Stimulated activated effector memory CD8-positive, alpha-beta T cell treated with anti-CD3 and anti-CD28 coated beads, Interleukin-12 subunit alpha, Interleukin-12 subunit beta, amount 100 ng/mL, for 72 hours (primary cell): ENCODE measurements around the gene TNNT2.

Source experiments
- ATAC-seq: fragments of 150-1000 bp; cut with Tn5 transposase; 2 replicates; pipeline ENCODE4 v1.10.0; 2021
- DNase-seq, 2 donors: peaks; one replicate each; pipeline ENCODE4 v3.0.0; 2021 to 2022; ENCODE audit warnings: low spot score in 2 of 2
- H3K27ac Mint-ChIP-seq: one replicate; pipeline ENCODE4 v1.8.0; 2022; ENCODE audit warnings: mild to moderate bottlenecking, mixed read lengths
- H3K36me3 Mint-ChIP-seq: one replicate; pipeline ENCODE4 v1.8.0; 2022; ENCODE audit warnings: mild to moderate bottlenecking, mixed read lengths
- H3K4me1 Mint-ChIP-seq: one replicate; pipeline ENCODE4 v1.8.0; 2022; ENCODE audit warnings: mixed read lengths
- H3K4me3 Mint-ChIP-seq: one replicate; pipeline ENCODE4 v1.8.0; 2022; ENCODE audit warnings: mild to moderate bottlenecking, mixed read lengths
- H3K9me3 Mint-ChIP-seq: one replicate; pipeline ENCODE4 v1.8.0; 2022; ENCODE audit warnings: mixed read lengths

The TNNT2 gene

DNA sequence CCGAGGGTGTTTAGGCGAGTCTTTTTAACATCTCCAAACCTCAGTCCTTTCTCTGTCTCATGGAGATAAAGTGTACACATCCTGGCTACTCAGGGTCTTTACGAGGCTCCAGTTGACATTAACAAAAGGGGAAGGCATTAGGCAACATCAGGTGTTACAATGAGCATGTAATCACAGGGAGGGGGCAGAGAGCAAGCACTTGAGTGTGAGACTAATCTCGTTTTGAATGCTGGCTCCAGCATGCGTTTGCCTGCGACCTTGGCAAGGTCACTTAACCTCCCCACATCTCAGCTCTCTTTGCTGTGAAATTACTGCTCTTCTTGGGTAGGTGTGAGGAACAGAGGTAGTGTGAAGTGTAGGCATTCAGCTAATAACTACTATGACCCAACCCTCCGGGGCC, 3.1 kb downstream of the TNNT2 start:
- ATAC-seq (no peak), DNase-seq (no peak)
- peaks cover 5% of the 10 kb centered on the region for H3K4me1 Mint-ChIP-seq
- H3K4me3 Mint-ChIP-seq: no peak overlapping the region
- H3K27ac Mint-ChIP-seq: no peak overlapping the region
- H3K9me3 Mint-ChIP-seq: no peaks in the 10 kb centered on the region
- H3K36me3 Mint-ChIP-seq: no peaks in the 10 kb centered on the region

DNA sequence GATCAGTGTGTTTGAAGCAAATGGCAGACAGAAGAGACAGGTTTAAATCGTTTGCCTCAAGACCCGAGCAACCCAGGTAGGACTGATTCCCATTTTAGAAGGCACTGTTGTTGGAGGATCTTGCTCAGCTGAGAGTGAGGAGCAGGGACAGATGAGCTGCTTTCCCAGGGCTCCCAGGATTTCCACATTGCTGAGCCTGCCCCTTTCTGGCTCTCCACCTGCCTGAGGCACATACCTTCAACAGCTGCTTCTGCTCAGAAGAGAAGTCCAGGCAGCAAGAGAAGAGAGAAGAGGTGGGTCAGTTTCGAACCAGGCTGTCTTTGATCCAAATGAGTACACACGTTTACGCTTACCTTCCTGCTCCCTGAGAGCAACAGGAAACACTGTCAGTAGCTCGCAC, 5.7 kb downstream of the TNNT2 start:
- no peaks in the 10 kb centered on the region for H3K36me3 Mint-ChIP-seq
- DNase-seq (no peak), ATAC-seq (no peak)
- H3K9me3 Mint-ChIP-seq: no peaks in the 10 kb centered on the region
- no peaks in the 10 kb centered on the region for H3K4me1 Mint-ChIP-seq
- no peak overlapping the region for H3K4me3 Mint-ChIP-seq
- H3K27ac Mint-ChIP-seq: no peak overlapping the region

DNA sequence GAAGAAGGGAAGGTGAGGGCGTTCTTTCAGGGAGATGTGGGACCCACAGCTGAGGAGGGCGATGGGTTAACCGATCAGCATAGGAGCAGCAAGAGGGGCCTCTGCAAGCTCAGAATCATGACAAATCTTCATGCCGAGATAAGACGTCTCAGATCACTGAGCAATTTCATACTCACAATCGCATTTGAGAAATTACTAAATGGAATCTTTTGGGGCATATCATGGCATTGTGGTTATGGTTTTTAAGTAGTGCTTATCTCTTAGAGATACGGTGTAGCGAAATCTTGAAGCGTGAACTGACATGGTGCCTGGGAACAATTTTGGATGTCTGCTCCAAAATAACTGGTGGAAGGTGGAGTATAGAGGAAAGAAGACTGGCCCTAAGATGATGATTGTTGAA, 6.2 kb downstream of the TNNT2 start:
- H3K4me3 Mint-ChIP-seq: no peak overlapping the region
- no peak for ATAC-seq
- no peak for DNase-seq
- H3K27ac Mint-ChIP-seq: no peak overlapping the region
- no peaks in the 10 kb centered on the region for H3K4me1 Mint-ChIP-seq
- no peaks in the 10 kb centered on the region for H3K36me3 Mint-ChIP-seq
- no peaks in the 10 kb centered on the region for H3K9me3 Mint-ChIP-seq

DNA sequence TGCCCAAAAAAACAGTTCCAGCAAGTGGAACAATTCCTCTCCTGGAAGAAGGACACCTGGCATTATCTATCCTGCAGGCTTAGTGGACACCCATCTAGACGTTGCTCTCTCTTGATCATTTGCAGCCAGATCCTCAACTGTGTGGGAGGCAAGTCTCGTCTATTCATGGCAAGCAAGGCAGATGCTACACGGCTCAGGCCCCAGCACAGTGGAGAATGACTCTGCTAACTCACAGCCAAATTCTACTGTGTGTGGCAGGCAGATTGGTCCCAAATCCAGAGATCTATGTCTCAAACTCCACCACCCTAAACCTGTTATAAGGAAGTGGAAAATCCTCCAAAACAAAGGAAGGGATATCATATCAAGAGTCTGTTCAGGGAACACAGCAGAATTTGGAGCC, 7.0 kb downstream of the TNNT2 start:
- H3K36me3 Mint-ChIP-seq: no peaks in the 10 kb centered on the region
- no peaks in the 10 kb centered on the region for H3K4me1 Mint-ChIP-seq
- ATAC-seq (no peak), DNase-seq (no peak)
- no peak overlapping the region for H3K4me3 Mint-ChIP-seq
- H3K27ac Mint-ChIP-seq: no peak overlapping the region
- no peaks in the 10 kb centered on the region for H3K9me3 Mint-ChIP-seq

DNA sequence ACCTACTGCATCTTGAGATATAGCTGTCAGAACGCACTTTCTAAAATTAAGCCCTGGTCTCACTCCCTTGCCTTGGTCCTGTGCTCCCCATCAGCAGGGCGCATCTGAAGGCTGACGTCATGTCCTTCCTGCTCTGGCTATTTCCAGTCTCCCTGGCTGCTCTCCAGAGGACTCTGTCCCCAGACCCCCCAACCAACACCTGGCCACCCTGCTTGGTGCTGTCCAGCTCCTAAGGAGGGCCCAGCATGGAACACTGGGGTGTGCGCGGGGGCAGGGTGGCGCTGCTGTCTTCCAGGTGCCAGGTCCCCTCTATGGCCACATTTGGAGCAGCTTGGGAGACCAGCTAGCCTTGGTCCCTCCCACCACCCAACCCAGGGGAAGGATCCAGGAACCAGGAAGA, 8.3 kb downstream of the TNNT2 start:
- H3K27ac Mint-ChIP-seq: no peak overlapping the region
- ATAC-seq (no peak), DNase-seq (no peak)
- no peaks in the 10 kb centered on the region for H3K36me3 Mint-ChIP-seq
- H3K4me1 Mint-ChIP-seq: no peaks in the 10 kb centered on the region
- H3K4me3 Mint-ChIP-seq: no peak overlapping the region
- no peaks in the 10 kb centered on the region for H3K9me3 Mint-ChIP-seq

DNA sequence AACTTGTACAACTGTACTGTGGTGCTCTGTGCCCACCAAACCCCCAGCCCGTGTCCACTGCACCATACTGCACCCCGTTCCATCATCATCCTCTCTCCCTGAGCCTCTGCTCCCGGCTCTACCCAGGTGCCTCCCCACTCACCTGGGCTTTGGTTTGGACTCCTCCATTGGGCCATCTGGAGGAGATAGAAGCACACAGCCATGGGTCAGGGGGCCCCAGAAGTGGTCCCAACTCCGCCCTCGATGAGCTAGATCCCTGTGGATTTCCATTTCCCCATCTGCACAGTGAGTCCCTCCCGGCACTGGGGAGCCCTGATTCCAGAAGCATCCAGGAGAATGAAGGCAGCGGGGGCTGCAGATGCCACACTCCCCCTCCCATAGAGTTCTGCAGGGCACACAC, 10.8 kb downstream of the TNNT2 start:
- DNase-seq: no peak
- no peaks in the 10 kb centered on the region for H3K4me1 Mint-ChIP-seq
- ATAC-seq: no peak
- no peak overlapping the region for H3K4me3 Mint-ChIP-seq
- H3K27ac Mint-ChIP-seq: no peak overlapping the region
- no peaks in the 10 kb centered on the region for H3K9me3 Mint-ChIP-seq
- H3K36me3 Mint-ChIP-seq: no peaks in the 10 kb centered on the region

DNA sequence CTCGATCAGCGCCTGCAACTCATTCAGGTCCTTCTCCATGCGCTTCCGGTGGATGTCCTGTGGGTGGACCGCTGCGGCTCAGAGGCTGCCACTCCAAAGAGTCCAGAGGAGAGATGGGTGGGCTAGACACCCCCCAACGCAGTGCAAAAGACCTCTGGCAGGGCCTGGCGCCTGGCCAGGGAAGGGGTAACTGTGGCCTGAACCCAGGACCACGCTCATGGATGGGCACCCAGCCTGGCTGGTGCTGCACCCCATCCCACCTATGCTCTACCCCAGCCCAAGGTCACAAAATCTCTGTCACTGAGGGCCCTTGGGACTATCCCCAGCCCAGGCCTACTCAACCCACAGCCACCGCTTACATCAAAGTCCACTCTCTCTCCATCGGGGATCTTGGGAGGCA, 12.2 kb downstream of the TNNT2 start:
- no peaks in the 10 kb centered on the region for H3K4me1 Mint-ChIP-seq
- ATAC-seq (no peak), DNase-seq (no peak)
- no peak overlapping the region for H3K27ac Mint-ChIP-seq
- no peak overlapping the region for H3K4me3 Mint-ChIP-seq
- H3K36me3 Mint-ChIP-seq: no peaks in the 10 kb centered on the region
- H3K9me3 Mint-ChIP-seq: no peaks in the 10 kb centered on the region

DNA sequence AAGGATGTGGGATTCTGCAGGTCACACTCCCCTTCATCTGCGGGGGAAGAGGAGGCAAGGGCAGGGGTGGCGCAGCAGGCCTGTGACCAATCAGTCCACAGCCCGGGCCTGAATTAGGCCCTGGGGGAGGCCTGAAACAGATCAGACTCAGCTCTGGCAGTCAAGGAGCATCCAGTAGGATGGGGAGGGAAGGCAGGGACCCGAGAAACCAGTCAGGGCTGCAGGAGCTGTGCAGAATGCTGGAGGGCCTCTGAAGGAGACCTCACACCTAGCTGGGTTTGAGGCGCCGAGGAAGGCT, 12.7 kb downstream of the TNNT2 start:
- ATAC-seq (no peak), DNase-seq (no peak)
- H3K27ac Mint-ChIP-seq: no peak overlapping the region
- no peak overlapping the region for H3K4me3 Mint-ChIP-seq
- H3K9me3 Mint-ChIP-seq: no peaks in the 10 kb centered on the region
- no peaks in the 10 kb centered on the region for H3K36me3 Mint-ChIP-seq
- no peaks in the 10 kb centered on the region for H3K4me1 Mint-ChIP-seq

DNA sequence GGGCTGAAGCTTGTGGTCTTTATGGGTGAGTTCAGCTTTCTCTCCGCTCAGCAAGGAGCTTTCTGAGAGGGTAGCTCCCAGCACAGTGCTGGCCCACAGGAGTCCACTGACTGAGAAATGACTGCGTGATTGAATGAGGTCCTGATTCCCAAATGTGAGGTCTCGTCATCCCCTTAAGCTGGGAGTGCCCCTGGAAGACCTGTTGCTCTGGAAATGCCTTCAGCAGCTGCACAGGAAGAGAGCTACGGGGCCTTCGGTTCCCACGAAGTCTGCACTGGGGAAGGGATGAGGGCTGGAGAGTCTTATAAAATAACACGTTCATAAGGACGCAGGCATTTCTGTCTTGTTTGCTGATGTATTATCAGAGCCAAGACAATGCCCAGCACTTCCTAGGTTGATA, 14.0 kb downstream of the TNNT2 start:
- Mint-ChIP-seq H3K36me3 (no peaks in the 10 kb centered on the region), H3K27ac (no peak overlapping the region), H3K4me3 (no peak overlapping the region), H3K9me3 (no peaks in the 10 kb centered on the region), H3K4me1 (no peaks in the 10 kb centered on the region)
- ATAC-seq (no peak), DNase-seq (no peak)

DNA sequence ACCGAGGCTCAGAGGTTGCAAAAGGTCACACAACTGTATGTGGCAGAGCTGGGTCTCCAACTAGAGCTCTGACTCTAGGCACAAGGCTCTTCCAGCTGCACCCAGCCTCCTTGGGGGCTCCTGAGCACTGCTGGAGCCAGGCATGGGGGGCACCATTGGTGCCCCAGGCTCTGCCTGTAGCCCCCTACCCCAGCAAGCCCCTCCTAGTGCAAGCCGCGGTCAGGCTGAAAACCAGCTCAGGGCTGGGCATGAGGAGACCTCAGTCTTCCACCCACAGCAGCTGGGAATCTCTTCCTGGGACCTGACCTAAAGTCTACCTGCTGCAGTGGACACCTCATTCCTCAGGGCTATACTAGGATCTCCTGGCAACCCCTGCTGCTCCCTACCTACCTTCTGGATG, 14.6 kb downstream of the TNNT2 start:
- Mint-ChIP-seq H3K27ac (no peak overlapping the region), H3K9me3 (no peaks in the 10 kb centered on the region), H3K4me3 (no peak overlapping the region), H3K36me3 (no peaks in the 10 kb centered on the region), H3K4me1 (no peaks in the 10 kb centered on the region)
- DNase-seq: no peak
- ATAC-seq: no peak

DNA sequence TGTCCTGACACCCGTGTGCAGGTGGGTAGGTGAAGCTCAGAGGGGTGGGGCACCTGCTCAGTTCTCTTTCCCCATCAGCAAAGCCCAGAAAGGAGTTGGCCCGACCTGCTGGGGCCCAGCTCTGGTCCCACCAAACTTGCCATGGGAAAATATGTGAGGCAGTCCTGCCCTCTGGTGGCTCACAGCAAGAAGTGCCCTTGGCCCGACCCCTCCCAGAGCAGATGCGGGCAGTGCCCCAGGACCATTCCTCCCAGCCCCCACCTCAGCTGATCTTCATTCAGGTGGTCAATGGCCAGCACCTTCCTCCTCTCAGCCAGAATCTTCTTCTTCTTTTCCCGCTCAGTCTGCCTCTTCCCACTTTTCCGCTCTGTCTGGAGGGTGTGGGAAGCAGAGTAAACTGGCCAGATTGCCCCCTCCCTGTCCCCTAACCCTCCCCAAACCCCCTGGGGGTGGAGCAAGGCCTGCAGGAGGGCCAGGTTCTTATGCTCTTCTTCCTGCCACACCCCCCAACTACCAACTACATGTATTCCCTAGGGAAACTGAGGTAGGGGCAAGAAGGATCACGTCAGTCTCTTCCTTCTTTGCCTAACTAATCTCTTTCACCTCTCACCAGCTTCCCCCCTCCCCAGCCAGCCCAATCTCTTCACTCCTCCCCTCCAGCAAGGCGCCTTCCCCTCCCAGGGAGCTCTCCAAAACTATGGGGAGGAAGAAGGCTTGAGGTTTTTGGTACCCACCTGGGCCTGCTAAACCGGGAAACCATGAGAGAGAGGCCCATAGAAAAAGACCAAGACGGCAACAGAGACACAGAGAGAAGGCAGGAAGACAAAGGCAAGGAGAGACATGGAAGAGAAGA, 15.6 kb downstream of the TNNT2 start:
- Mint-ChIP-seq H3K4me3 (no peak overlapping the region), H3K9me3 (no peaks in the 10 kb centered on the region), H3K4me1 (no peaks in the 10 kb centered on the region), H3K36me3 (no peaks in the 10 kb centered on the region), H3K27ac (no peak overlapping the region)
- DNase-seq (peak; percentile 7 to 58), ATAC-seq (no peak)

DNA sequence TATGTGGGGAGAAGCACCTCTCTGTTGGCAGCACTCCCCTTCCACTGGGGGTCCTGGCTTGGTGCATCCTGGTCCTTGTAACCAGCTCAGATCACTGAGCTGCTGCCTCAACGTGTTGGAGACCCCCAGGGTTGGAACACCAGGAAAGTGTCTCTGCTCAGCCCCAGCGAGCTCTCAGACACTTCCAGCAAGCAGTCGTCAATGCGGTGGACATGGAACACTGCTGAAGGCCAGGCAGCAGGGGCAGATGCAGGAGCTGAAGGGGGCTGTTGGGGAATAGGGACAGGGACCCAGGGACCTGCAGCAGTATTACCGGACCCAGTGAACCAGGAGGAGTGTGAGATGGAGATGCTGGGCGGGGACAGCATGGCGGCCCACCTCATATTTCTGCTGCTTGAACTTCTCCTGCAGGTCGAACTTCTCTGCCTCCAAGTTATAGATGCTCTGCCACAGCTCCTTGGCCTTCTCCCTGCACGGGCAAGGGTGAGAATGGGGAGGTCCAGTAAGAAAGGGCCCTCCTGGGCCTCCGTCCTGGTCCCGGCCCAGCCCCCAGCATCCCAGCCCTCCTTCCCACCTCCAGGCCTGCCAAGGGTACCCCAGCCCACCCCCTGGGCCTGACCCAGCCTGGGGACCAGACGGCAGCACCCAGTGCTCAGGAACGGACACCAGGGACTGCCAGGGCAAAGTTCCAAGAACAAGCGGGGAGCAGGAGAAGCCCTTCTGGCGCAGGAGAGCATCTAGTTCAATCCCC, 16.4 kb downstream of the TNNT2 start:
- H3K4me3 Mint-ChIP-seq: no peak overlapping the region
- DNase-seq: no peak
- H3K27ac Mint-ChIP-seq: no peak overlapping the region
- no peaks in the 10 kb centered on the region for H3K36me3 Mint-ChIP-seq
- no peak for ATAC-seq
- no peaks in the 10 kb centered on the region for H3K4me1 Mint-ChIP-seq
- H3K9me3 Mint-ChIP-seq: no peaks in the 10 kb centered on the region

DNA sequence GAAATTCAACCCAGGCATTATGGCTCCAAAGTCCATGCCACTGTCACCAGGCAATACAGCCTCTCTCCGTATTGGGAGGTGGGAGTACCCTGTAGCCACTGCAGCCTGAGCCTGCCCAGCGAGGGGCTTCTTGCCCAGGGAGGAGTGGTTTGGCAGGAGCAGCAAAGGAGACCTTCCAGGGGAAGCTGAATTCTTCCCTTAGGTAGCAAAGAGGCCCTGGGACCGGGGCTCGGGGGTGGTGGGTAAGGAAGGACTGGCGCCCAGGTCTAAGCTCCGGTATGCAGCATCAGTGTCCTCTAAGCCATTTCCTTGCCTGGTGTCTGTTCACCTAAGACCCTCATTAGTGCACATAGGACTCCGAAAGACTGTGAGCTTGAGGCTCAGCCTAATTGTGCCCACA, 17.0 kb downstream of the TNNT2 start:
- H3K9me3 Mint-ChIP-seq: no peaks in the 10 kb centered on the region
- no peak overlapping the region for H3K4me3 Mint-ChIP-seq
- H3K36me3 Mint-ChIP-seq: no peaks in the 10 kb centered on the region
- no peak overlapping the region for H3K27ac Mint-ChIP-seq
- ATAC-seq (no peak), DNase-seq (no peak)
- no peaks in the 10 kb centered on the region for H3K4me1 Mint-ChIP-seq

DNA sequence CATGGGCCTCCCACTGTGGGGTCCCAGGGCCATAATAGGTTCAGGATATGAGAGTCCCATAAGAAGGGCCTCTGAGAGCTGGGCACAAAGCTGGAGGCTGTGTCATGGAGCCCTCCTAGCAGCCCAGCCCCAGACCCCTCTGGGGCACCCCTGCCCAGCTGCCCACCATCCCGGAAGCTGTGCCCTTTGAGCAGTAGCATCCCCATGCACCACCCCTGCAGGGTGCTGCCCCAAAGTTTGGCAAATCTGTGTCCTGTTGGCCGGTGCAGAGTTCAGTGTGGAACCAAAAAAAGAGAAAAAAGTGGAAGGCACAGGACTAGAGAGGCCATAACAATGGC, 17.6 kb downstream of the TNNT2 start:
- ATAC-seq: no peak

DNA sequence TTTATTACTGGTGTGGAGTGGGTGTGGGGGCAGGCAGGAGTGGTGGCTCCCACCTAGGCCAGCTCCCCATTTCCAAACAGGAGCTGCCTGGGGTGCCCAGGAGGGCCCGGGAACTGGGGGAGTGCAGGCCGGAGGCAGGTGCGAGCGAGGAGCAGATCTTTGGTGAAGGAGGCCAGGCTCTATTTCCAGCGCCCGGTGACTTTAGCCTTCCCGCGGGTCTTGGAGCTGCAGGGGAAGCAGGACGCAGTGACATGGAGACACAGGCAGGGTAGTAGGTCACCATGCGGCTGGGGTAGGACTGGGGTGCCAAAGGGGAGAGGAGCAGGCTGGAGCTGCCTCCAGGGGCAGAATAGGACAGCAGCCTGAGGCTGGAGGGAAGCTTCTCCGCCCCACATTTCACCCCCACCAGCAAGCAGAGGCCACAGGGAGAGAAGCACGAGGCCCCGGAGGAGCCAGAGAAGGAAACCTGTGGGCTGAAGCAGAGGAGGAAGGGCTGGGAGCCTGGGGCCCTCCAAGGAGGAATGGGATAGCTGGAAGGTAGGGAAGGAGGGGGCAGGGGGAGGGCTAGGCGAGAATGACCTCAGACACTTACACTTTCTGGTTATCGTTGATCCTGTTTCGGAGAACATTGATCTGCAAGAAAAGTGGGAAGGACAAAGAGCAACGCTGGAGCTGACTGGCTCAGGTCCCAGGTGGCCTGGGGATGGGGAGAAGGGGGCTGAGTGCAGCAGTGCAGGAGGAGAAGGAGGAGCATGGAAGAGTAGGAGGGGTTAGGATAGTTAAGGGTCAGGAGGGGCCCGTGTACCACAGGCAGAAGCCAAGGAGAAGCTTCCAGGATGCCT, 18.2 kb downstream of the TNNT2 start:
- Mint-ChIP-seq H3K27ac (no peak overlapping the region), H3K36me3 (no peaks in the 10 kb centered on the region), H3K4me1 (no peaks in the 10 kb centered on the region), H3K9me3 (no peaks in the 10 kb centered on the region), H3K4me3 (no peak overlapping the region)
- DNase-seq (no peak), ATAC-seq (no peak)

More for the DNA sequence above, 17.6 kb downstream of the TNNT2 start:
- Mint-ChIP-seq H3K36me3 (no peaks in the 10 kb centered on the region), H3K27ac (no peak overlapping the region), H3K4me1 (no peaks in the 10 kb centered on the region), H3K9me3 (no peaks in the 10 kb centered on the region), H3K4me3 (no peak overlapping the region)
- DNase-seq: no peak

DNA sequence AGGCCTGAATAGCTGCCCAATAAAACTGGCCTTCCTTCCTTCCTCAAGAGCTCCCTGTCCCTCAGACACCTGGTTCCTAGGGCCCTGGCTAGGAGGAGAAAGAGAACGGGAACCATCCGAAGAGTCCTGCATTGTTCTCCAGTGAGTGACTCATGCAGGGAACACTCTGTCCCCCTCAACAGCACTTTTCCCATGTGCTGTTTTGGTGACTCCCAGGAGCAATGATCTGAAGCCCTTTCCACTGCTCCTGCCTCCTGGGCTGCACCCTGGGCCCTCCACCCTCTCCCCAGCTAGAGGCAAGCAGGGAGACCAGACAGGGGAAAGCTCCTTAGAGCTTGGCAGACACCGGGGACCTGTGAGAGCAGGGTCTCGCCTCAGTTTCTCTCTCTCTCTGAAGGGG, 18.9 kb downstream of the TNNT2 start:
- Mint-ChIP-seq H3K27ac (no peak overlapping the region), H3K4me1 (no peaks in the 10 kb centered on the region), H3K36me3 (no peaks in the 10 kb centered on the region), H3K9me3 (no peaks in the 10 kb centered on the region), H3K4me3 (no peak overlapping the region)
- ATAC-seq (no peak), DNase-seq (no peak)
